GM18951 (cell line): ENCODE measurements around the gene SEC22A.

ENCODE experiments used
- POLR2A ChIP-seq: IDR thresholded peaks from 4 replicates; pipeline ENCODE4 v1.6.1; 2011; ENCODE audit warnings: mild to moderate bottlenecking; ENCODE audit not compliant: insufficient read length, insufficient read depth; ENCODE audit errors: extremely low read depth
- in situ Hi-C: fragments of 300-500 bp; cut with MboI; formaldehyde crosslinking; loops from one replicate; pipeline ENCODE4 v1.12.0; 2022; ENCODE audit warnings: low sequenced_read_pairs, mixed read lengths, inconsistent platforms; ENCODE audit not compliant: unreplicated experiment

The SEC22A gene

DNA sequence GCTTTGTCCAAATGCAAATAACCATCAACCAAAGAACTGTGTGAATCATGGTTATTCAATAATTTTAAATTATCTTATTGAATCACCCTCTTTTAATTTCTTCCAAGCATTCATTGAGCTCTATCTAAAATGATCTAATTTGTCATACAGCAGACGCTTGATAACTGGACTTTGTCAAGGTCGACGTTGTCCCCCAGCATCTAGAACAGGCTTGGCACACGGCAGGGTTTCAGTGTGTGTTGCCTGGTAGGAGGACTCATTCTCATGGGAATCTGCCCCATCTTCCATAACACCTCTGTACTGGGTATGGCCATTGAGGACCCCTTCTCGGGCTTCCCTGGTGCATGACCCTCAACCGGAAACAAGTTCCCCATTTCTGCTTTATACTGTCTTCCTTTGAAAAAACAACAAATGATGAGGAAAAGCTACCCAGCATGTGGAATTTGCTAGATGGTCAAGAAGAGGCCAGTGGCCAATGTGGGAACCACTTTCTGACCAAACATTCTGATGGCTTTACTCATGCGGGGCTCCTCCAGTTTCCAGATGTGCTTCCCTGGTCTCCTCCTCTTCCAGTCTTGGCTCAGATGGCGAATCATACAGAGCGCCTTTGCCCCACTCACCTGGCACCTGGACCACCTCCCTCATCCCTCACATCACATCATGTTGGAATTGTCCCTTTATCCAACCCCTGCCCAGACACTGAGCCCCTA, 41.7 kb upstream of the SEC22A start:
- no peak for TF ChIP-seq POLR2A
- in situ Hi-C loops: no loop called here

DNA sequence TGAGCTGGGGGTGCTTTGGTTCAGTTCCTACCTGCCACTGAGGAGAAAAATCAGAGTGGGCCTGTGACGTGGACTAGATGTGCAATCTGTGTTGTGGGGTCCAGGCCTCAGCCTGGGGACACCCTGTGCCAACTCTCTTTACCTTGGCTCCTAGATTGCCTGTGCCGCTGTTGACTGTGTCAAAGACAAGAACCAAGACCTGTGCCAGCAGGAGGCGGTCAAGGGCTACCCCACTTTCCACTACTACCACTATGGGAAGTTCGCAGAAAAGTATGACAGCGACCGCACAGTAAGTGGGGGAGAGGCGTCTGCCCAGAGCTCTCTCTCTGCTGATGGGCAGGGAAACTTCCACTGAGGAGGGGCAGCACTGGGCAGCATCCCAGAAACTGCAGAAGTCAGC, 40.6 kb upstream of the SEC22A start:
- in situ Hi-C loops: no loop called here
- TF ChIP-seq POLR2A: no peak

DNA sequence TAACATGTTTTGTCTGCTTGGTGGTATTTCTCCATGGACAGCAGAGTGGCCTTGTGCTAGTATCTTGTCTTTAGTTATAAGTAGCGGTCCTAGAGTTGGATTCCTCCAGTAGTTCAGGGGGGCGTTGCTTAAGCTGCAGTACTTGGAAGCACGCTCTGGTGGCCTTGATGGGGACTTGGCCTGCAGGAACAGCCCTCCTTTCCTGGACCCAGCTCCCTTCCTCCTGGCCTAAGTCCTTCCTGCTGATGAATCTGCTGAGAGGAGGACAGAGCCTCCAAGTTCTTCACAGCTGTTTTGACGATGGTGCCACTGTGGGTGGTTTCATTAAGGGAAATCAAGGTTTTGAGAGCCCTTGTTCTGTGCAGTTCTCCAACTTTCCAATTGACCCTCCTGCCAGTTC, 38.6 kb upstream of the SEC22A start:
- no peak for TF ChIP-seq POLR2A
- in situ Hi-C loops: no loop called here

DNA sequence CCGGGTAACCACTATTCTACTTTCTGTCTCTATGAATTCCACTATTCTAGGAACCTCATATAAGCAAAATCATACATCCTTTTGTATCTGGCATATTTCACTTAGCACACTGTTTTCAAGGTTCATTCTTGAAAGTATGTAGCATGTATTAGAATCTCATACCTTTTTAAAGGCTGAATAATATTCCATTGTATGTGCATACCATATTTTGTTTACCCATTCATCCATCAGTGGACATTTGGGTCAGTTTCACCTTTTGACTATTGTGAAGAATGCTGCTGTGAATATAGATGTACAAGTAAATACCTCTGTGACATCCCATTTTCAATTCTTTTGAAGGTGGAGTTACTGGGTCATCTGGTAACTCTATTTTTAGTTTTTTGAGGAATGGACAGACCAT, 36.6 kb upstream of the SEC22A start:
- no peak for TF ChIP-seq POLR2A
- in situ Hi-C loops: no loop called here

DNA sequence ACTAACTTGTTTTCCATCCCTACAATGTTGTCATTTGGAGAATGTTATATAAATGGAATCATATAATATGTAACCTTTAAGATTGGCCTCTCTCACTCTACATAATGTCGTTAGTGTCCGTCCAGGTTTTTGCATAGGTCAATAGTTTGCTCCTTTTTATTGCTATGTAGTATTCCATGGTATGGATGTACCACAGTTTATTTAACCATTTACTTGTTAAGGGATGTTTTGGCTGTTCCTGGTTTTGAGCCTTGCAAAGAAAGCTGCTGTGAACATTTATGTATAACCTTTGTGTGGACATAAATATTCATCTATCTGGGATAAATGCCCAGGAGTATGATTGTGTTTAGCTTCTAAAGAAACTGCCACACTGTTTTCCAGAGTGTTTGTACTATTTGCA, 34.1 kb upstream of the SEC22A start:
- in situ Hi-C loops: no loop called here
- no peak for TF ChIP-seq POLR2A

DNA sequence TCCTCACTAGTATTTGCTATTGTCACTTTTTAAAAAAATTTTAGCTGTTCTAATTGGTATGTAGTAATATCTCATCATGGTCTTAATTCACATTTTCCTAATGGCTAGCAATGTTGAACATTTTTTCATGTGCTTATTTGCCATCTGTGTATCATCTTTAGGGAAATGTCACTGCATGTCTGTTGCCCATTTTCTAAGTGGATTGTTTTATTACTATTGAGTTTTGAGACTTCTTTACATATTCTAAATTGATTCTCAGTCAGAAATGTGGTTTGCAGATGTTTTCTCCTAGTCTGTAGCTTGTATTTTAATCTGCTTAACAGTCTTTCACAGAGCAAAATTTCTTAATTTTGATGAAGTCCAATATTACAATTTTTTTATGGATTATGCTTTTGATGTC, 33.6 kb upstream of the SEC22A start:
- in situ Hi-C loops: no loop called here
- no peak for TF ChIP-seq POLR2A

DNA sequence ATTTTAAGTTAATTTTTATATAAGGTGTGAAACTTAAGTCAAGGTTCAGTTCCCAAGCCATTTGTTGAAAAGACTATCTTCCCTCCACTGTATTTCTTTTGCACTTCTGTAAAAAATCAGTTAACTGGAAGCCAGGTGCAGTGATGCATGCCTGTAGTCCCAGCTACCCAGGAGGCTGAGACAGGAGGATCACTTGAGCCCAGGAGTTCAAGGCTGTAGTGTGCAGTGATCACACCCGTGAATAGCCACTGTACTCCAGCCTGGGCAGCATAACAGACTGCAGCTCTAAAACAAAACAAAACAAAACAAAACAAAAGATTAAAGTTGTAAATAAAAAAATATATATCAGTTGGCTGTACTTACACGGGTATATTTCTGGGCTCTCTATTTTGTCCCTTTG, 33.1 kb upstream of the SEC22A start:
- in situ Hi-C loops: no loop called here
- TF ChIP-seq POLR2A: no peak

DNA sequence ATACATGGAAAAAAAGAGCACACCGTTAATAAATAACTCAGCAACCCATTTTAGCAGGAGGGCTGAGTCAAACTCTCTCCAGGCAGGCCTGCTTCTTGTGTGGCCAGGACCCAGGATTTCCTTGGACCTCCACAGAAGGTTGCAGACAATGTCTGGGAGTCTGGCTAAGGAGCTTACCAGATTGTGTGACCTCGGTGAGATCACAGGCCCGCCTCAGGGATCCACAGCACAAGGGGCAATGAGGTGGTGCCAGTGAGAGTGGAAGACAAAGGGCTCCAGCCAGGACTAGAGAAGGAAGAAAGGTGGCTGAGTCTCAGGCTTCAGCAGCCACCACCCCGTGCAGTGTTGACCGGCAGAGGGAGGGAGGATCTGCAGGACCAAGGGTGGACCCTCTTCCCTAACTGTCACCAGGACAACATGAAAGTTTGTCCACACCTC, 32.2 kb upstream of the SEC22A start:
- no peak for TF ChIP-seq POLR2A
- in situ Hi-C loops: no loop called here

DNA sequence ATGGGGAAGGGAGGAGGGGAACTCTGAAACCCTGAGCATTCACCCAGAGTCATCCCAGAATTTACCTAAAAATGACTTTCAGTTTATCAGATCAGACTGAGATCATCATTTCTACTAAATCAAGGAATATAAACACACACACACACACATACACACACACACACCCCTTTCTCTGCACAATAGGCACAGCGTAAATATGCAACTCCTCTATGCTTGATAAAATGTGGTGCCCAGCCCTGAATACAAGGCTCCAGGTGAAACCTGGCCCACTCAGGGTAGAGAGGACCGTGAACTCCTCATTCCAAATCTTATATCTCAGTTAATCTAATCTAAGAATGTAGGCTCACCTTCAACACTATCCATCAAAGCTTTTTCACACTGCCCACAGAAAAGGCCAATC, 31.8 kb upstream of the SEC22A start:
- TF ChIP-seq POLR2A: no peak
- in situ Hi-C loops: no loop called here

DNA sequence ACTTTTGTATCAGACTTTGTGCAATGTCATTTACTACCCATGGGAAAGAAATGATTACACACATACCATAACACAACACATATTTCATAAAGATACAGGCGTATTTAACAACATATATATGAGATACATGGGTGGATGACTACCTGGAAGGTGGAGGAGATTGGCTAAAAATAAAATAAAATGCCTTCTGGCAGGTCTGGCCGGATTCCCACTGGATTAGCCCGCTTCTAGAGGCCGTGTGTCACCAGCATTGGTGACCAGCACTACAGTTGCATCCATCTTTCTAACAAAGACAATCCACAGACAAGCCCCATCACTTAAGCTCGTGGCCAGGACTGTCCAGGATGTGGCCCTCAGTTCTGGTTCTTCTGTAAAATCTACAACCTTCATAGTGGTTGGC, 21.0 kb upstream of the SEC22A start:
- TF ChIP-seq POLR2A: no peak
- in situ Hi-C loops: no loop called here

DNA sequence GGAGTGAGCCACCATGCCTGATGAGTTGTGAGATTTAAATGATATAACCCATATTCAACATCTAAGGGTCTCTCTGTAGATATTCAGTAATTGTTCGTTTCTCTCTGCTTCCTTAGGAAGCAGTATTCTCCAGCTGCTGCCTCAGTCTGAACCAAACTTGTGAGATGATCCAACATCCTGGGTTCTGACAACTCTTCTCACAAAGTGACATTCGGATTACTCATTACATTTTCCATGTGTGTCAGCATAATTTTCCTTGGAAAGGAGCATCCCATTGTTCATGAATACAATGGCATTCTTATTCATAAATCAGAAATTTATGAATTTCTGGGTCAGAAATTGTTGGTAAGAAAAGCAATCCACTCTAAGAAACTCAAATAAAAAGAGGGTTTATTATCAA, 15.0 kb upstream of the SEC22A start:
- in situ Hi-C loops: no loop called here
- no peak for TF ChIP-seq POLR2A

DNA sequence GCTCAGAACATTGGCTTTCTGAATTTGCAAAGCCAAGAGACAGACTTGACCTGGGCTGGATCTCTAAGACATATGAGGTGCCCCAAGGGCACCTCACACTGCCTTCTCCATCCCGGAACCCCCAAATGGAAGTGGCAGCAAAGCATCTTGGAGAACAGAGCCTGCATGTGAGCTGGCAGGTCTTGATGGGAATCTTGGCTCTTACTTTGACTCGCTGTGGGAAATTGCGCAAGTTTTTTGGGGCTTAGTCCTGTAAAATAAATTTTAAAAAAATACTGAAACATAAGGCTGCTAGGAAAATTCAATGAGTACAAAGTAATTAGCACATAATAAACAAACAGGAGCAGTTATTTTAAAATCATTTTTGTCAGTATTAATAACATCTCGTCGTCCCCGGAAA, 13.7 kb upstream of the SEC22A start:
- in situ Hi-C loops: no loop called here
- no peak for TF ChIP-seq POLR2A

DNA sequence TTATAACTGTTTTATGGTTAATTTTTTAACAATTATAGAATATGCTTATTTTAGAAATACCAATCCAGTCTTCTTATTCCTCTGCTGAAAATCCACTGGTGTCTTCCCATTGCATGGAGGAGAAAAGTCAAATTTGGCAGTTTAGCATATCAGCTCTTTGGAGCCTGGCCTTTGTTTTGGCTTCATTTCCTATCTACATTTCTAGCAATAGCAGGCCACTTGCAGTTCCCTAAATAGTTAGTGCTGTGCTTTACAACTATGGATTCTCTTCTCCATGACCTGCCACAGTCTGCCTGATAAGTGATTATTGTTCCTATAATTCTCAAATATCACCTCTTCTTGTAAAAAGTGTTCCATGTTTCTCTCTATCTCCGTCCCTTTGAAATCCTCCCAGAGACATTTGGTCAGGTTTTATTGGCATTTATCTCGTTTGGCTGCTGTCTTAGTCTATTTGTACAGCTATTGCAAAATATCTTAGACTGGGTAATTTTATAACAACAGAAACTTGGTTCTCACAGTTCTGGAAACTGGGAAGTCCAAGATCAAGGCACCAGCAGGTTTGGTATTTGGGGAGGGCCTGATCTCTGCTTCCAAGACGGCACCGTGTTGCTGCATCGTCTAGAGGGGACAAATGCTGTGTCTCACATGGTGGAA, 8.2 kb upstream of the SEC22A start:
- no peak for TF ChIP-seq POLR2A
- in situ Hi-C loops: no loop called here

DNA sequence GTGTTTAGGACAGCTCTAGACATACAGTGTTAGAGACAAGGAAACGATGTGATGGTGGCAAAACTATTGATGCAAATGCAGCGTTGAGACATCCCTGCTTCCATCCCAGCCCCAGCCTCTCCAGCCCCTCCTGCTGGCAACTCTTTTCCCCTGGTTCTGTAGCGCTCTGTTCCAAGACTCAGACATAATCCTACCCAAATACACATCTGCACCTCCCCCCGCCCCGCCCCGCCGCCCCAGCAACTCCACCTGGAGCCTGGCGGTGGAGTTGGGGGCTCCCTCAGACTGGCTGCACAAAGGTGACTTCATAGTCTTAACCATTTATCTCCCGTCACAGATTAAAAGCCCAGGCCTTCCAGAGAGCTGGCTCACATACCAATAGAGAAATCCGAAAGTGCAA, 7.2 kb upstream of the SEC22A start:
- in situ Hi-C loops: no loop called here
- no peak for TF ChIP-seq POLR2A
